Activated CD8-positive, alpha-beta T cell treated with anti-CD3 and anti-CD28 coated beads for 36 hours (primary cell): ENCODE measurements around the gene PSEN1. TPM values are rescaled to one million over a fixed set of nuclear protein-coding genes. Genes with fewer than 3 reads are reported as not detected.

Experiments used
- ATAC-seq: fragments of 200-7000 bp; cut with Tn5 transposase; one replicate; pipeline ENCODE4 v1.10.0; 2021; ENCODE audit warnings: mild to moderate bottlenecking, moderate library complexity
- CTCF ChIA-PET: fragments of 350-600 bp; sonication (Branson Sonifier 250); formaldehyde crosslinking; loops from one replicate; lab custom pipeline; 2021; ENCODE audit warnings: antibody characterized with exemption; lab: Charles Lee
- POLR2A ChIA-PET: fragments of 350-600 bp; sonication (Branson Sonifier 250); formaldehyde crosslinking; loops from one replicate; lab custom pipeline; 2021; ENCODE audit warnings: antibody characterized with exemption; lab: Charles Lee
- DNase-seq: peaks from one replicate; pipeline ENCODE4 v3.0.0-alpha.2; 2020
- H3K27ac Mint-ChIP-seq: one replicate; pipeline ENCODE4 v1.8.0; 2021; ENCODE audit warnings: mild to moderate bottlenecking, mixed read lengths
- H3K27me3 Mint-ChIP-seq: one replicate; pipeline ENCODE4 v1.8.0; 2021; ENCODE audit warnings: mixed read lengths
- H3K36me3 Mint-ChIP-seq: one replicate; pipeline ENCODE4 v1.8.0; 2021; ENCODE audit warnings: low read depth, mixed read lengths
- H3K4me1 Mint-ChIP-seq: one replicate; pipeline ENCODE4 v1.8.0; 2021; ENCODE audit warnings: low read depth, mixed read lengths
- H3K4me3 Mint-ChIP-seq: one replicate; pipeline ENCODE4 v1.8.0; 2021; ENCODE audit warnings: mild to moderate bottlenecking, moderate library complexity, mixed read lengths
- H3K9me3 Mint-ChIP-seq: one replicate; pipeline ENCODE4 v1.8.0; 2021; ENCODE audit warnings: mixed read lengths
- intact Hi-C: fragments of 100-400 bp; cut with micrococcal nuclease; formaldehyde crosslinking; loops from one replicate; pipeline ENCODE4 v1.10.0; 2022
- total RNA-seq, 2 experiments: library from RNA; stranded (reverse); gene quantifications; one replicate each; pipeline ENCODE4 v1.2.3, GENCODE V29; 2021
- TF ChIP-seq, protein P1 (sequence below): fragments of 200-600 bp; IDR thresholded peaks from one replicate; pipeline ENCODE4 v1.8.0; 2022; ENCODE audit warnings: antibody characterized with exemption, mild to moderate bottlenecking

Gene PSEN1
- total RNA-seq, 2 experiments from 2014 or later = 23.1 to 23.2 TPM

- POLR2A ChIA-PET = interaction anchor here (0.6 kb wide), 2 partner anchors 15 to 148 kb away, joined by 3 read pairs; no protein-coding TSS in a partner anchor
- no peaks in the 10 kb centered on the region for H3K9me3 Mint-ChIP-seq
- ATAC-seq (no peak), DNase-seq (no peak)
- peaks cover 2% of the 10 kb centered on the region for H3K27me3 Mint-ChIP-seq
- intact Hi-C loops = no loop called here
- TF ChIP-seq, protein P1, sequence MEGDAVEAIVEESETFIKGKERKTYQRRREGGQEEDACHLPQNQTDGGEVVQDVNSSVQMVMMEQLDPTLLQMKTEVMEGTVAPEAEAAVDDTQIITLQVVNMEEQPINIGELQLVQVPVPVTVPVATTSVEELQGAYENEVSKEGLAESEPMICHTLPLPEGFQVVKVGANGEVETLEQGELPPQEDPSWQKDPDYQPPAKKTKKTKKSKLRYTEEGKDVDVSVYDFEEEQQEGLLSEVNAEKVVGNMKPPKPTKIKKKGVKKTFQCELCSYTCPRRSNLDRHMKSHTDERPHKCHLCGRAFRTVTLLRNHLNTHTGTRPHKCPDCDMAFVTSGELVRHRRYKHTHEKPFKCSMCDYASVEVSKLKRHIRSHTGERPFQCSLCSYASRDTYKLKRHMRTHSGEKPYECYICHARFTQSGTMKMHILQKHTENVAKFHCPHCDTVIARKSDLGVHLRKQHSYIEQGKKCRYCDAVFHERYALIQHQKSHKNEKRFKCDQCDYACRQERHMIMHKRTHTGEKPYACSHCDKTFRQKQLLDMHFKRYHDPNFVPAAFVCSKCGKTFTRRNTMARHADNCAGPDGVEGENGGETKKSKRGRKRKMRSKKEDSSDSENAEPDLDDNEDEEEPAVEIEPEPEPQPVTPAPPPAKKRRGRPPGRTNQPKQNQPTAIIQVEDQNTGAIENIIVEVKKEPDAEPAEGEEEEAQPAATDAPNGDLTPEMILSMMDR = no peak
- no peak overlapping the region for H3K4me3 Mint-ChIP-seq
- CTCF ChIA-PET = interaction anchor here (0.9 kb wide), 1 partner anchor 36 kb away, joined by 4 read pairs; no protein-coding TSS in a partner anchor
- H3K27ac Mint-ChIP-seq = no peak overlapping the region
- no peaks in the 10 kb centered on the region for H3K36me3 Mint-ChIP-seq
- peaks cover 5% of the 10 kb centered on the region for H3K4me1 Mint-ChIP-seq
These were observed 122.7 kb downstream of the PSEN1 start for GRCh38 chr14:73258845-73259611.

DNA sequence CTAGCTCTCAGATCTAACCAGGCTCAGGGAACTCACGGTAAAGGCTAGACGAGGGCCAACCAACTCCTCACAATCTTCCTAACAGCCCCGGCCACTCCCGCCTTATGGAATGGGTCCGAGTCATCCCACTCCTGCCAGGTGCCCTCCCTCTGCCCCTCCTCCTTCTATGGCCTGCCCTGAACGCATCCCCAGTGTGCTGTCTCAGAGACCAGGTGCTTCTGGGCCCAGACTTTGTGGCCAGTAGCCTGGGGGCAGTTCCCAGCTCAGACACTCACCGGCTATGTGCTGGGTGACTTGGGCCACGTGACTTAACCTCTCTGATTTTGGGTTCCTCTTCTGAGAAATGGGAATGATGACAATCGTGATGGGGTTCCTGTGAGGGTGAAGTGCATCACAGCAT, 123.5 kb downstream of the PSEN1 start:
- TF ChIP-seq, protein P1 = no peak
- POLR2A ChIA-PET = no interaction called here
- ATAC-seq (no peak), DNase-seq (no peak)
- H3K36me3 Mint-ChIP-seq = no peaks in the 10 kb centered on the region
- H3K27ac Mint-ChIP-seq = no peak overlapping the region
- intact Hi-C loops = no loop called here
- CTCF ChIA-PET = no interaction called here
- H3K4me3 Mint-ChIP-seq = no peak overlapping the region
- H3K9me3 Mint-ChIP-seq = no peaks in the 10 kb centered on the region
- peaks cover 2% of the 10 kb centered on the region for H3K27me3 Mint-ChIP-seq
- H3K4me1 Mint-ChIP-seq = peaks cover 5% of the 10 kb centered on the region

DNA sequence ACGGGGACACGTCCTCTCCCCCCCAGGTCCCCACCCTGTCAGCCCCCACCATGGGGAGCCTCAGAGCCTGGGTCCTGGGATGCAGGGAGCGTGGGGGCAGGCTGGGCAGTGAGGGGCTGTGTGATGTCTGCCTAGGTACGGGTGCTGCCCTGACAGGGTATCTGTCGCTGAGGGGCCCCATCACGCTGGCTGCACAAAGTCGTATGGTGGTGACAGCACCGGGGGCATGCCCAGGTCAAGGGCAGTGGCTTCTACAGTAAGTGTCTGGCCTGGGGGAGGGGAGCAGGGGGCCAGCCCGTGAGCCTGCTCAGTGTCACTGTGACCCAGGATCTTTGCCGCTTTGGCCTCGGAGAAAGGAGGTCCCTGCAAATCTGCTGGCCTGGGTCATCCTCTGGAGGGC, 124.3 kb downstream of the PSEN1 start:
- Mint-ChIP-seq H3K4me3 (no peak overlapping the region), H3K27ac (no peak overlapping the region), H3K9me3 (no peaks in the 10 kb centered on the region), H3K36me3 (no peaks in the 10 kb centered on the region), H3K27me3 (peaks cover 2% of the 10 kb centered on the region), H3K4me1 (peaks cover 5% of the 10 kb centered on the region)
- ChIA-PET CTCF (no interaction called here), POLR2A (no interaction called here)
- ATAC-seq = no peak
- TF ChIP-seq, protein P1 = no peak
- no peak for DNase-seq
- intact Hi-C loops = no loop called here

- no peaks in the 10 kb centered on the region for H3K36me3 Mint-ChIP-seq
- H3K4me3 Mint-ChIP-seq = no peak overlapping the region
- peaks cover 2% of the 10 kb centered on the region for H3K27me3 Mint-ChIP-seq
- no peak overlapping the region for H3K27ac Mint-ChIP-seq
- intact Hi-C loops = no loop called here
- DNase-seq (no peak), ATAC-seq (no peak)
- ChIA-PET CTCF (no interaction called here), POLR2A (no interaction called here)
- peaks cover 5% of the 10 kb centered on the region for H3K4me1 Mint-ChIP-seq
- TF ChIP-seq, protein P1 = no peak
- H3K9me3 Mint-ChIP-seq = no peaks in the 10 kb centered on the region
These were observed 124.8 kb downstream of the PSEN1 start for GRCh38 chr14:73261075-73261474.
